ENCODE measurements around the gene PLPP6. TPM values are rescaled to one million over a fixed set of nuclear protein-coding genes. Genes with fewer than 3 reads are reported as not detected.

Gene PLPP6
- polyA plus RNA-seq, 1 donor (not counting 4 experiments of a cell fraction or from before 2014, with no cell fraction given), result 7.7 TPM

DNA sequence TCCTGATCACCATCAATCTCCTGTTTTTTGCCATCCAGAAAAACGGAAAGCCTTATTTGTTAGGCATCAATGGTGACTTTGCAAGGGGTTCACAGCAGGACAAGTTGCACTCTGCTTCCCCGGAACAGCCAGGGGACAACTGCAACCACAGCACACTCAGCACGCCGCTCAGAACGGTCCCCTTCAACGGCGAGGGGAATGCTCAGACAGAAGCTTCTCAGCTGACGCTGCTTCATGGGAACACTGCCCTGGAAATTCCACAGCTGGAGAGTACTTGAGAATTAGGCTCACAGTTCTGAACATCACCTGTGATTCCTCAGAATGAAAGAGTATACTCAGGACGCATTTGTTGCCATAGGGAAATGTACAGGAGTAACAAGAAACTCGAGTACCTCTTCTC lies 40.1 kb upstream of the PLPP6 start:
- dilution Hi-C loops (cut with MboI; ENCODE audit: extremely low pct_ligation_motif_present, low sequenced_read_pairs), result no loop called here
- Histone ChIP-seq H3K27ac (ENCODE audit: control insufficient read depth, insufficient read depth, low read length) (no peak overlapping the region), H3K9me1 (ENCODE audit: control insufficient read depth, extremely low read depth, insufficient read depth, low read length) (no peaks in the 10 kb centered on the region), H3K4me3 (ENCODE audit: control insufficient read depth in 2 of 3, extremely low read depth in 1 of 3, insufficient read depth in 2 of 3, low read depth in 1 of 3, low read length in 3 of 3) (no peak overlapping the region), H3K27me3 (ENCODE audit: control insufficient read depth, extremely low read depth, insufficient read depth, low read length) (no peaks in the 10 kb centered on the region), H3K9ac (ENCODE audit: control insufficient read depth, extremely low read depth, insufficient read depth, low read length) (no peak overlapping the region), H3K9me3 (ENCODE audit: control insufficient read depth, low read depth, low read length) (no peaks in the 10 kb centered on the region), H3K4me1 (ENCODE audit: control insufficient read depth, extremely low read depth, insufficient read depth, low read length) (no peaks in the 10 kb centered on the region), H3K4me2 (ENCODE audit: control insufficient read depth, extremely low read depth, insufficient read depth, low read depth, low read length) (no peak overlapping the region), H2AFZ (ENCODE audit: control insufficient read depth, low read length) (no peak overlapping the region), H4K20me1 (ENCODE audit: control insufficient read depth, extremely low read depth, insufficient read depth, low read length) (no peaks in the 10 kb centered on the region), H3K36me3 (ENCODE audit: control insufficient read depth in 2 of 2, extremely low read depth in 1 of 2, insufficient read depth in 2 of 2, low read length in 2 of 2) (no peaks in the 10 kb centered on the region), H3K79me2 (ENCODE audit: control insufficient read depth, insufficient read depth, low read length) (no peaks in the 10 kb centered on the region)
- DNase-seq (ENCODE audit: low read depth, low spot score), result no peak
- TF ChIP-seq EZH2 (IDR thresholded peaks at IDR 0.05; ENCODE audit: low read length), result no peak
- TF ChIP-seq, protein P1, sequence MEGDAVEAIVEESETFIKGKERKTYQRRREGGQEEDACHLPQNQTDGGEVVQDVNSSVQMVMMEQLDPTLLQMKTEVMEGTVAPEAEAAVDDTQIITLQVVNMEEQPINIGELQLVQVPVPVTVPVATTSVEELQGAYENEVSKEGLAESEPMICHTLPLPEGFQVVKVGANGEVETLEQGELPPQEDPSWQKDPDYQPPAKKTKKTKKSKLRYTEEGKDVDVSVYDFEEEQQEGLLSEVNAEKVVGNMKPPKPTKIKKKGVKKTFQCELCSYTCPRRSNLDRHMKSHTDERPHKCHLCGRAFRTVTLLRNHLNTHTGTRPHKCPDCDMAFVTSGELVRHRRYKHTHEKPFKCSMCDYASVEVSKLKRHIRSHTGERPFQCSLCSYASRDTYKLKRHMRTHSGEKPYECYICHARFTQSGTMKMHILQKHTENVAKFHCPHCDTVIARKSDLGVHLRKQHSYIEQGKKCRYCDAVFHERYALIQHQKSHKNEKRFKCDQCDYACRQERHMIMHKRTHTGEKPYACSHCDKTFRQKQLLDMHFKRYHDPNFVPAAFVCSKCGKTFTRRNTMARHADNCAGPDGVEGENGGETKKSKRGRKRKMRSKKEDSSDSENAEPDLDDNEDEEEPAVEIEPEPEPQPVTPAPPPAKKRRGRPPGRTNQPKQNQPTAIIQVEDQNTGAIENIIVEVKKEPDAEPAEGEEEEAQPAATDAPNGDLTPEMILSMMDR (optimal IDR thresholded peaks at IDR 0.05 in 1 of 3, IDR thresholded peaks at IDR 0.05 in 1 of 3, conservative IDR thresholded peaks at IDR 0.05 in 1 of 3; ENCODE audit: extremely low read depth in 1 of 3, insufficient read depth in 2 of 3, low read length in 3 of 3), result no peak
- no peak for FAIRE-seq

GRCh38 chr9:4630836-4631235 lies 31.3 kb upstream of the PLPP6 start:
- TF ChIP-seq, protein P1 (optimal IDR thresholded peaks at IDR 0.05 in 1 of 3, IDR thresholded peaks at IDR 0.05 in 1 of 3, conservative IDR thresholded peaks at IDR 0.05 in 1 of 3; ENCODE audit: extremely low read depth in 1 of 3, insufficient read depth in 2 of 3, low read length in 3 of 3), result no peak
- no peak for TF ChIP-seq EZH2 (IDR thresholded peaks at IDR 0.05; ENCODE audit: low read length)
- no peaks in the 10 kb centered on the region for H3K79me2 ChIP-seq (ENCODE audit: control insufficient read depth, insufficient read depth, low read length)
- no peak overlapping the region for H2AFZ ChIP-seq (ENCODE audit: control insufficient read depth, low read length)
- no peak overlapping the region for H3K9ac ChIP-seq (ENCODE audit: control insufficient read depth, extremely low read depth, insufficient read depth, low read length)
- H3K9me3 ChIP-seq (ENCODE audit: control insufficient read depth, low read depth, low read length), result no peaks in the 10 kb centered on the region
- no peaks in the 10 kb centered on the region for H3K36me3 ChIP-seq (ENCODE audit: control insufficient read depth in 2 of 2, extremely low read depth in 1 of 2, insufficient read depth in 2 of 2, low read length in 2 of 2)
- FAIRE-seq (no peak), DNase-seq (ENCODE audit: low read depth, low spot score) (no peak)
- no peaks in the 10 kb centered on the region for H3K4me1 ChIP-seq (ENCODE audit: control insufficient read depth, extremely low read depth, insufficient read depth, low read length)
- no peak overlapping the region for H3K27ac ChIP-seq (ENCODE audit: control insufficient read depth, insufficient read depth, low read length)
- no peaks in the 10 kb centered on the region for H4K20me1 ChIP-seq (ENCODE audit: control insufficient read depth, extremely low read depth, insufficient read depth, low read length)
- H3K4me3 ChIP-seq (ENCODE audit: control insufficient read depth in 2 of 3, extremely low read depth in 1 of 3, insufficient read depth in 2 of 3, low read depth in 1 of 3, low read length in 3 of 3), result no peak overlapping the region
- H3K4me2 ChIP-seq (ENCODE audit: control insufficient read depth, extremely low read depth, insufficient read depth, low read depth, low read length), result no peak overlapping the region
- dilution Hi-C loops (cut with MboI; ENCODE audit: extremely low pct_ligation_motif_present, low sequenced_read_pairs), result no loop called here
- H3K27me3 ChIP-seq (ENCODE audit: control insufficient read depth, extremely low read depth, insufficient read depth, low read length), result no peaks in the 10 kb centered on the region
- no peaks in the 10 kb centered on the region for H3K9me1 ChIP-seq (ENCODE audit: control insufficient read depth, extremely low read depth, insufficient read depth, low read length)

Data from keratinocyte (primary cell).